NCI-H1930 (cell line): ENCODE measurements around the gene AMDHD1.
"Not testable (repeated sequence)": the region's sequence is repeated elsewhere in the genome, so short reads cannot be mapped to it uniquely, and the experiment has no call there.

Source experiments
- DNase-seq, 2 experiments: peaks; one replicate each; lab custom pipeline; 2025; lab: John Stamatoyannopoulos, UW

Gene AMDHD1

DNA sequence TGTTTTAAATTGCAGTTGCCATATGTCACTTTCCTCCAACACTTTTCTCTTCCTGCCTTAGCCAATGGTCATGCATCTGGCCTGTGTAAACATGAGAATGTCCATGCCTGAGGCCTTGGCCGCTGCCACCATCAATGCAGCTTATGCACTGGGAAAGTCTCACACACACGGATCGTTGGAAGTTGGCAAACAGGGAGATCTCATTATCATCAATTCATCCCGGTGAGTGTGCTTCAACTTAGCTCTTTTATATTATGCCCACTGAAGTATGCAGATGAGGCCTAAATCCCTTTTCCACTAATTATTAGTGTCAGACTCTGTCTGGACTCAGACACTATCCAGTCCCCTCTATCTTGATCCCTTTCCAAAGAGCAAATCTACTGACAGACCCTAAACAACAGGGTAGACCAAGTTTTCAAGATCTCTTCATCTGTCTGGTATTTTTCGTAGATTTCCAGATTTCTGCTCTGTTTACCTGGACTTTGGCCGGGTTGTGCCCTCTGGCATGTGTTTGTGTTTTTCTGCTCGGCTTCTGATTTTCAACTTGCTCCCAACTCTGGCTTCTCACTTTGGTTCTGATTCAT lies 23.2 kb downstream of the AMDHD1 start:
- no peak for DNase-seq

GRCh38 chr12:95967301-95967700 lies 24.2 kb downstream of the AMDHD1 start:
- DNase-seq = no peak

DNA sequence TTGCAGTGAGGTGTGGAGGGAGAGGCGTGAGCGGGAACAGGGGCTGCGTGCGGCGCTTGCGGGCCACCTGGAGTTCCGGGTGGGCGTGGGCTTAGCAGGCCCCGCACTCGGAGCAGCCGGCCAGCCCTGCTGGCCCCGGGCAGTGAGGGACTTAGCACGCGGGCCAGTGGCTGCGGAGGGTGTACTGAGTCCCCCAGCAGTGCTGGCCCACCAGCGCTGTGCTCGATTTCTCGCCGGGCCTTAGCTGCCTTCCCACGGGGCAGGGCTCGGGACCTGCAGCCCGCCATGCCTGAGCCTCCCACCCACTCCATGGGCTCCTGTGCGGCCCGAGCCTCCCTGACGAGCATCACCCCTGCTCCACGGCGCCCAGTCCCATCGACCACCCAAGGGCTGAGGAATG lies 26.0 kb downstream of the AMDHD1 start:
- not testable (repeated sequence) for DNase-seq

DNA sequence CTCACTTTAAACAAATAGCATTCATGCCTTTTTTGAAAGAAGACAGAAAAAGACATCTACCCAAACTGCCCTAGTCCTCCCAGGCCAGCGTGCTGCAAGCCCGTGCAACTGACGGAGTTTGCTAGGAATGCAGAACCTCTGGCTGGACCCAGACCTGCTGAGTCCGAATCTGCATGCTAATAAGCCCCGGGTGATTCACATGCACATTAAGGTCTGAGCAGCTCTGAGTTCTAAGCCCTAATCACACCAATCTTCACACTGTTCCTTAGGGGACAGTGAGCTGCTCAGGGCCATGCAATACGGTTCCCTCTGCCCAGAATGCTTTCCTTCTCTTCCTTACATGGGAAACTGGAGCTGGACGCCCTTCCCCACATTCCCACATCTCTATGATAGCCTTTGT lies 27.8 kb downstream of the AMDHD1 start:
- no peak for DNase-seq

- no peak for DNase-seq
Measured at GRCh38 chr12:95972832-95973456, 29.8 kb downstream of the AMDHD1 start.

- no peak for DNase-seq
Measured at GRCh38 chr12:95974358-95974757, 31.2 kb downstream of the AMDHD1 start.

DNA sequence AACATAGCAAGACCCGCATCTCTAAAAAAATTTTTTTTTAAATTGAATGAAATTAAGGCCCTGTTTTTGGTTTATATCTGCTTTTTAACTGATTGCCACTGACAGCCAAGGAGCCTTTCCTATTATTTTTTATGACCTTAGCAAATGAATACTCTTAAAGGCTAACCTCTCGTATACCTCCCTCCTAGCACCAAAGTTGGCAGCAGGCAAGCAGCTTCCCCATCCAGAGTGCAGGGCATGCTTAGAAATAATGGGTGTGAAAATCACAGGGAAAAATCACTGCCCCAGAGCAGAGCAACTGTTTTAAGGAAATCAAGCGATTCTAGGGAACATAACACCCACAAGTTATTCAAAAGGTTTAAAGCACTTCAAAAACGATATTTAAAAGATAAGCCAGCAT lies 32.4 kb downstream of the AMDHD1 start:
- no peak for DNase-seq

GRCh38 chr12:95976416-95976832 lies 33.3 kb downstream of the AMDHD1 start:
- DNase-seq = no peak

DNA sequence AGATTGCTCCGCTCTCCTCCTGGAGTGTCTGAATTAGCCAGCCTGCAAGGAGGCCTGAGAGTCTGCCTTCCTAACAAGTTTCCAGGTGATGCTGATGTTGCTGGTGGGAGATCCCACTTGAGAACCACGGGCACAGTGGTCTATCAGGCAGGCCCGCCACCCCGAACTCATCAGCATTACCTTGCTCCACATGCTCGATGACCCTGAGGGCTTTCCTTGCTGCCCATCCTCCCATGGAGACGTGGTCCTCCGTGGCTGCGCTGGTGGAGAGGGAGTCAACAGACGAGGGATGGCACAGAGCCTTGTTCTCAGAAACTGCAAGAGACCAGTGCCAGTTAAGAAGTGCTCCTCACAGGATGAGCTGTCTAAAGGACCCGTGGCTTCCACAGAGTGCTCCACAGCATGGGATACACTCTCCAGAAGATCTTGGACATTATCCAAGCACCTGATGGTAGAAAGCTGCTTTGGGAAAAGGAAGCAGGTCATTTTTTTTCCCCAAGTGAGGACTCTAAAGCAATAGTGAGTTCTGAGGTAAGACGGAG lies 34.7 kb downstream of the AMDHD1 start:
- DNase-seq = no peak

DNA sequence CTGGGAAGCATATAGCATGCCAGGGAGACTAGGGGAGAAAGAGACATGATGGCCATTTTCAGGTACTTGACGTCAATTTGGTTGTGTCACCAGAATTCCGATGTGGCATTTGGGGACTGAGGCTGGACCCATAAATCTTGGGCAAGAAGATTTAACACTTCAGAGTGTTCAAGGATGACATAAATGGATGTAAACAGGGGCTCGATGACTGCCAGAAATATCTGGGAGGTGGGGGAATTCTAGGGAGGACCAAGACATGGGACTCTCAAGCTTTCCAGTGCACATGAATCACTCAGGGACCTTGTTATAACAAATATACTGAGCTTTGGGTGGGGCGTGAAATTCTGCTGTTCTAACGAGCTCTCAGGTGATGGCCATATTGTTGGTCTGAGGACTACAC lies 35.2 kb downstream of the AMDHD1 start:
- DNase-seq = no peak

- DNase-seq = no peak
Measured at GRCh38 chr12:95978774-95979173, 35.6 kb downstream of the AMDHD1 start.

GRCh38 chr12:95980437-95980836 lies 37.3 kb downstream of the AMDHD1 start:
- DNase-seq = no peak

- no peak for DNase-seq
Measured at GRCh38 chr12:95982602-95983001, 39.5 kb downstream of the AMDHD1 start.

DNA sequence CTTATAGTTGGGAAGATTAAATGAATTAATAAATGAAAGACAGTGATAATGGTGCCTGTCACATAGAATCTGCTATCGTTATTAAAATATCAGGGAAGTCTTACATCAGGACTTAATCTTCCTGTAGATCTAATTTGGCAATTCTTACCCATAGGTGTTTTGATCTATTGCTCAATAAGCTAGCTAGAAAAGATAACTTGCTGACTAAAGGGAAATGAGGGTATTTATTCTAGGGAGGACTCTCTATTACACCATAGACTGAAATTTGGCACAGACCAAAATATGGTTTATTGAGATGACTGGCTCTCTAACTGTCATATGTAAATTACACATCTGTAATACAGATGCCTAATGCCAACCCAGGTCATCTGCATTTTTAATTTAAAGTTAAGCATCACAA lies 41.6 kb downstream of the AMDHD1 start:
- DNase-seq = no peak

DNA sequence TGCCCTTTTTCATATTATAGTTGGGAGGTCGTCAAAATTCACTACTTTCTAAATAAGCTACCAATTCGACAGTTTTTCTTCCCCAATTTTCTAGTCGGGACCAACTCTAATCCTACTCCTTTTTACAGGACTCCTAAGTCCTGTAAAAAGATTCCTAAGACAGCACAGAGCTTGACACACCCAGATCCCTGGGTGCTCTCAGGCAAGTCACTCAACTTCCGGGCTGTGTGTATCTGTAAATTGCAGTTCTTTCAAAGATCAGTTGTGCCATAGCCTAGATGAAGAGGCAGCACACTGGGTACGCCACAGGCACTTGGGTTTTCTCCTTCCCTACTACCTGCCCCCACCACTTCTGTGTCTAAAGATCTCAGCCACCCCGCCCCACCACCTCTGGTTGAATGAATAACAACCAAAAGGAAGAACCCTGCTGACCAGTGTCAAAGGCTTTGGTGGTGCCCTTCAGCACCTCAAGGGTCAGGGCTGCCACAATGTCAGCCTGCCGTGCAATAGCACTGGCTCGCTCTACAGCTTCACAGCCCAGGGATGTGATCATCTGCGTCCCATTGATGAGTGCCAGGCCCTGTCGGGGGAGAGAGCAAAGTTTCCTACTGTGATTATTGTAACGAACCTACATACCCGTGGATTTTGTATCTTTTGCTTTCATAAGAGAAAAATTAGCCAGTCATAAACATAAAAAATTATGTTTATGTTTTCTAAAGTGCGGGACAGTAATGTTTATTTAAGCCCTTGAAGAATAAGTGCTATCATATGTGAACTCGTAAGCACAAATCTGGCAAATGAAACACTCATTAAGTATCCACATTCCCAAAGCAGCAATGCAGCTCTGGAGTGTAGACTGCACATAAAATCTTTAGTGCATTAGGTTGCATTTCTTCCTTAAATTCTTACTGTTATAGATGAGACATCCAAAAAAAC lies 43.8 kb downstream of the AMDHD1 start:
- DNase-seq = no peak

DNA sequence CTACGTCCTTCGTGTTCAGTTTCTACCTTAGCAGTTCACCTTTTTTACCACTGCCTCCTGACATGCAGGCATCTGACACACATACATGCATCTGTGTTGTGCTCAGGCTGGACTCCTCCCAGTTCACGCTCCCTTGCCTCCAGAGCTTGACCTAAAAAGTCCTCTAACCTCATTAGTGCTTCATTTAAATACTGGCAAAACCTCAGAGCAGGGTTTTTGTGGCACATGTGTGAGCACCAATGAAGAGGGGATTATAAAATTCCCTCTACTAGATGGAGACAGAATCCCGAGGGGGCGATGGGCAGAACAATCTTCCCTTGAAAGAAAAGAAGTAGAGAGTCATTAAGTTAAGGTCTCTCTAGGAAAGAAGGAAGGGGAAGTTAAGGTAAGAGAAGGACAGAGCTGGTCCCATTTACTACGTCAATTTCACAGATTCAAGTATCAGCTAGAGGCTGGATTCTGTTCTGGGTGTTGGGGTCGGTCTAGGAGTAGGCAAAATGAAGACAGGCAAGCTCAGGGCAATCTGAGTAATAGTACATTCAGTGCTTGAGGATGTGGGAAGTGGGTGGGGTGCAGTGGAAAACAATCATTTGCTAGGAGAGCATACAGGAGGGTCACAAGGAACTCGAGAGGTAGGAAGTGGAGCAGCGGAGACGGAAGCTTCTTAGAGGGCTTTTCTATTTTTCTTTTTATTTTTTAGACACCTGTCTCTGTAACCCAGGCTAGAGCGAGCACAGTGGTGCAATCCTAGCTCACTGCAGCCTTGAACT lies 45.6 kb downstream of the AMDHD1 start:
- no peak for DNase-seq

GRCh38 chr12:95989504-95990123 lies 46.5 kb downstream of the AMDHD1 start:
- no peak for DNase-seq

DNA sequence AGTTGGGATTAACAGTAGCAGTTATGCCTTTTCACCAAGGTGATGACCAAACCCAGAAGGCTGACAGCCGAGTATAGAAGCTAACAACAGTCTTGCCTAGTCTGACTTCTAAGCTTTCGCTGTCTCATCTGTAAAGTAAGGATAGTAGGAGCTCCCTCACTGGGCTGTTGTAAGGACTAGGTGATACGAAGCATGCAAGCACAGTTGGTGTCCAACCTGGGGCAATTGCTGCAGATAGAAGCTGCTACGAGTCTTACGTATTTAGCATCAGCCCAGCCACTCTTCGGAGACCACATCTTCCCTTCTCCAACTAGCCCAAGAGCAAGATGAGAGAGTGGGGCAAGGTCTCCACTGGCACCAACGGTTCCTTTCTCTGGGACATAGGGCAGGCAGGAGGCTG lies 47.0 kb downstream of the AMDHD1 start:
- DNase-seq = no peak

DNA sequence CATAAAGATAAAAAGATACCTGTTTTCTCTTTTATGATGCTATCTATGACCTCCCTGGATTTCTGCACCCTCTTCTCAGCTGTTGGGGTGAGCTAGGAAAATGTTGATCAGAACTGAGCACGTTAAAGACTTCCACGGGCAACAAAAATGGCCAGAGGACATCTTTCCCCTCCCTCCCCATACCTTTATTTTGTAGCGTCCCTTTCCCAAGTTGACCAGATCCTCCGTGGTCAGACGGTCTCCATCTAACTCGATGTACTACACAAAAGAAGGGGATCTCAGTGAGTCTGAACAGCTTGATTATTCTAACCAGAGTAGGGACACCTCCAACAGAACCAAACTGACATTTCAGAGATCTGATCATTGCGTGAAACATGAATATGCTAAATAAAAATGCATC lies 50.8 kb downstream of the AMDHD1 start:
- DNase-seq = no peak

GRCh38 chr12:95994476-95994875 lies 51.3 kb downstream of the AMDHD1 start:
- DNase-seq = no peak

GRCh38 chr12:95995238-95996031 lies 52.3 kb downstream of the AMDHD1 start:
- DNase-seq = no peak
